ENCODE data around the gene ARHGAP45. TPM values are rescaled to one million over a fixed set of nuclear protein-coding genes. Genes with fewer than 3 reads are reported as not detected.

The ARHGAP45 gene
- total and polyA plus RNA-seq, 9 of the 15 experiments (the other 6 are each of a cell fraction or from before 2014, with no cell fraction given): 0.08 to 22.1 (median 4.2) TPM

DNA sequence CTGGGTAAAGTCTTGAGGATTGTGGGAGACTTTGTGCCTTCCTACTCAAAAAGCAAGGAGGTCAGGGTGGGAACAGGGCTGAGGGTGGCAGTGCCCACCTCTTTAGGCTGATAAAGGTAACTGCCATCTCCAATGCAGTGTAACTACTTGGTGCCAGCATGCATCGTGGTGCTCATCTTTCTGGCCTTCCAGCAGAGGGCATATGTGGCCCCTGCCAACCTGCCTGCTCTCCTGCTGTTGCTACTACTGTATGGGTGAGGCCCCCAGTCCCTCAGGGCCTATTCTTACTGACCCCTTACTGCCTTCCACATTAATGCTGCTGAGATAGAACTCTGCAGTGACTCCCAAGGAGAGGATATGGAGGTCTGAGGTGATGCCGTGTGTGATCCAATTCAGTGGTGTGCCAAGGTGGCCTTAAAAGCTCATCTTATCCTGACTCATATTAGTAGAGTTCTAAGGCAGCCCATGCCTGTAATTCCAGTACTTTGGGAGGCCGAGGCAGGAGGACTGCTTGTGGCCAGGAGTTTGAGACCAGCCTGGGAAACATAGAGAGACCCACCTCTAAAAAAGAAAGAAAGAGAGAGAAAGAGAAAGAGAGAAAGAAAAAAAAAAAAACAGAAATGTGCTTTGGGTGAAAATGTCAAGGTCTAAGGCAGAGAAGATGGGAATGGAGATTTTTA, 9.7 kb upstream of the ARHGAP45 start:
- H3K9ac ChIP-seq (ENCODE audit: insufficient read depth in 1 of 2, low read depth in 2 of 2, low read length in 2 of 2): no peak overlapping the region
- H3K4me1 ChIP-seq (replicated peaks in 1 of 2; ENCODE audit: control insufficient read depth in 2 of 2, insufficient read depth in 2 of 2, low read length in 2 of 2): peaks cover 0 to 40% of the 10 kb centered on the region in 2 experiments; a peak in 2 of 5 replicates
- H3K4me3 ChIP-seq: no peak overlapping the region
- no peaks in the 10 kb centered on the region for H3K9me1 ChIP-seq (ENCODE audit: control insufficient read depth, insufficient read depth, low read length)
- no TSS peak for BruUV-seq (replicated peaks)
- FAIRE-seq (peak; percentile 46), DNase-seq (ENCODE audit: extremely low read depth in 1 of 4, low spot score in 3 of 4) (no peak), ATAC-seq (no peak)
- in situ Hi-C loops (cut with MboI) (no loop called here), intact Hi-C loops (cut with micrococcal nuclease) (no loop called here)
- H3K79me2 ChIP-seq (ENCODE audit: control insufficient read depth, insufficient read depth, low read length): no peaks in the 10 kb centered on the region
- no peak overlapping the region for H3K4me2 ChIP-seq (ENCODE audit: insufficient read depth, low read length)
- H3K27ac ChIP-seq (ENCODE audit: extremely low read depth, low read depth, low read length): no peak overlapping the region
- CTCF ChIA-PET (ENCODE audit: low intra/inter-chr PET ratio): no interaction called here
- WGBS (ENCODE audit: insufficient coverage, low coverage, missing lambda C conversion rate): 84% methylated on average over 3 of the region's 3 CpGs
- no peaks in the 10 kb centered on the region for H3K27me3 ChIP-seq (ENCODE audit: control insufficient read depth in 2 of 2, insufficient read depth in 2 of 2, low read length in 2 of 2)
- 0 out of 2 replicates have a peak, but pooled peaks cover 4% of the 10 kb centered on the region for H4K20me1 ChIP-seq (replicated peaks; ENCODE audit: control insufficient read depth, insufficient read depth, low read length)
- TF ChIP-seq ZNF212 (CRISPR knock-in tag; IDR thresholded peaks at IDR 0.05) (no peak), HCFC1 (IDR thresholded peaks at IDR 0.05; ENCODE audit: low read depth, low read length) (no peak), ATF7 (IDR thresholded peaks at IDR 0.05) (no peak), EGR1 (conservative IDR thresholded peaks at IDR 0.05) (no peak), ZBTB7A (IDR thresholded peaks at IDR 0.05; ENCODE audit: borderline replicate concordance, control insufficient read depth, low read depth, low read length) (no peak), GTF2F1 (IDR thresholded peaks at IDR 0.05; ENCODE audit: low read depth, low read length) (no peak), SRSF1 (IDR thresholded peaks at IDR 0.05; ENCODE audit: low read depth, low read length) (no peak), SMARCB1 (IDR thresholded peaks at IDR 0.05; ENCODE audit: insufficient read length, low read depth) (no peak), ZFP36 (IDR thresholded peaks at IDR 0.05; ENCODE audit: low read depth, low read length, partially characterized antibody) (no peak)
- TF ChIP-seq, protein P1, sequence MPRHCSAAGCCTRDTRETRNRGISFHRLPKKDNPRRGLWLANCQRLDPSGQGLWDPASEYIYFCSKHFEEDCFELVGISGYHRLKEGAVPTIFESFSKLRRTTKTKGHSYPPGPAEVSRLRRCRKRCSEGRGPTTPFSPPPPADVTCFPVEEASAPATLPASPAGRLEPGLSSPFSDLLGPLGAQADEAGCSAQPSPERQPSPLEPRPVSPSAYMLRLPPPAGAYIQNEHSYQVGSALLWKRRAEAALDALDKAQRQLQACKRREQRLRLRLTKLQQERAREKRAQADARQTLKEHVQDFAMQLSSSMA (CRISPR knock-in tag; IDR thresholded peaks at IDR 0.05): no peak
- TF ChIP-seq, protein P2, sequence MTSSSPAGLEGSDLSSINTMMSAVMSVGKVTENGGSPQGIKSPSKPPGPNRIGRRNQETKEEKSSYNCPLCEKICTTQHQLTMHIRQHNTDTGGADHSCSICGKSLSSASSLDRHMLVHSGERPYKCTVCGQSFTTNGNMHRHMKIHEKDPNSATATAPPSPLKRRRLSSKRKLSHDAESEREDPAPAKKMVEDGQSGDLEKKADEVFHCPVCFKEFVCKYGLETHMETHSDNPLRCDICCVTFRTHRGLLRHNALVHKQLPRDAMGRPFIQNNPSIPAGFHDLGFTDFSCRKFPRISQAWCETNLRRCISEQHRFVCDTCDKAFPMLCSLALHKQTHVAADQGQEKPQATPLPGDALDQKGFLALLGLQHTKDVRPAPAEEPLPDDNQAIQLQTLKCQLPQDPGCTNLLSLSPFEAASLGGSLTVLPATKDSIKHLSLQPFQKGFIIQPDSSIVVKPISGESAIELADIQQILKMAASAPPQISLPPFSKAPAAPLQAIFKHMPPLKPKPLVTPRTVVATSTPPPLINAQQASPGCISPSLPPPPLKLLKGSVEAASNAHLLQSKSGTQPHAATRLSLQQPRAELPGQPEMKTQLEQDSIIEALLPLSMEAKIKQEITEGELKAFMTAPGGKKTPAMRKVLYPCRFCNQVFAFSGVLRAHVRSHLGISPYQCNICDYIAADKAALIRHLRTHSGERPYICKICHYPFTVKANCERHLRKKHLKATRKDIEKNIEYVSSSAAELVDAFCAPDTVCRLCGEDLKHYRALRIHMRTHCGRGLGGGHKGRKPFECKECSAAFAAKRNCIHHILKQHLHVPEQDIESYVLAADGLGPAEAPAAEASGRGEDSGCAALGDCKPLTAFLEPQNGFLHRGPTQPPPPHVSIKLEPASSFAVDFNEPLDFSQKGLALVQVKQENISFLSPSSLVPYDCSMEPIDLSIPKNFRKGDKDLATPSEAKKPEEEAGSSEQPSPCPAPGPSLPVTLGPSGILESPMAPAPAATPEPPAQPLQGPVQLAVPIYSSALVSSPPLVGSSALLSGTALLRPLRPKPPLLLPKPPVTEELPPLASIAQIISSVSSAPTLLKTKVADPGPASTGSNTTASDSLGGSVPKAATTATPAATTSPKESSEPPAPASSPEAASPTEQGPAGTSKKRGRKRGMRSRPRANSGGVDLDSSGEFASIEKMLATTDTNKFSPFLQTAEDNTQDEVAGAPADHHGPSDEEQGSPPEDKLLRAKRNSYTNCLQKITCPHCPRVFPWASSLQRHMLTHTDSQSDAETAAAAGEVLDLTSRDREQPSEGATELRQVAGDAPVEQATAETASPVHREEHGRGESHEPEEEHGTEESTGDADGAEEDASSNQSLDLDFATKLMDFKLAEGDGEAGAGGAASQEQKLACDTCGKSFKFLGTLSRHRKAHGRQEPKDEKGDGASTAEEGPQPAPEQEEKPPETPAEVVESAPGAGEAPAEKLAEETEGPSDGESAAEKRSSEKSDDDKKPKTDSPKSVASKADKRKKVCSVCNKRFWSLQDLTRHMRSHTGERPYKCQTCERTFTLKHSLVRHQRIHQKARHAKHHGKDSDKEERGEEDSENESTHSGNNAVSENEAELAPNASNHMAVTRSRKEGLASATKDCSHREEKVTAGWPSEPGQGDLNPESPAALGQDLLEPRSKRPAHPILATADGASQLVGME (CRISPR knock-in tag; IDR thresholded peaks at IDR 0.05): no peak
- H2AFZ ChIP-seq (ENCODE audit: low read depth, low read length): no peak overlapping the region
- H3K36me3 ChIP-seq (ENCODE audit: control insufficient read depth, insufficient read depth, low read length): peaks cover 80% of the 10 kb centered on the region
- no peaks in the 10 kb centered on the region for H3K9me3 ChIP-seq (replicated peaks; ENCODE audit: control insufficient read depth, insufficient read depth, low read depth, low read length)
- POLR2A ChIA-PET: interaction anchor here (0.6 to 1.1 kb wide), 4 partner anchors 9 to 163 kb away, joined by 3 to 4 read pairs (median 4); partner anchors contain the start of gene RNU6-2
